ENCODE results near the gene C2CD4A.

- TF ChIP-seq CTCF (IDR thresholded peaks at IDR 0.05) = no peak
- TF ChIP-seq POLR2A (IDR thresholded peaks at IDR 0.05) = no peak
- TF ChIP-seq EP300 (IDR thresholded peaks at IDR 0.05) = no peak
- no peak for TF ChIP-seq POLR2AphosphoS5 (IDR thresholded peaks at IDR 0.05)
Measured at GRCh38 chr15:62105266-62105665, 38.5 kb downstream of the C2CD4A start.

All from gastroesophageal sphincter (tissue), 3 donors.